Spleen (tissue), 7 donors: Measurements from ENCODE around the gene CALHM4.
A peak's percentile ranks its signal among the peaks of the same experiment; 100 is the strongest.

ENCODE experiments used
- CTCF ChIP-seq, 11 experiments: fragments of 200-600 bp in 7 of 11; fragments of 450-650 bp in 4 of 11; sonication (generic) in 4 of 11; IDR thresholded peaks in 8 of 11; conservative IDR thresholded peaks in 3 of 11; 1 replicate in 7 of 11; 2 replicates in 4 of 11; pipeline versions ENCODE4 v1.4.0 to v1.8.0; 2016 to 2021; ENCODE audit warnings: antibody characterized with exemption in 11 of 11, inconsistent platforms in 4 of 11, mild to moderate bottlenecking in 1 of 11
- POLR2A ChIP-seq, 3 donors: fragments of 450-650 bp; IDR thresholded peaks; one replicate each; pipeline ENCODE4 v1.5.1; 2017; ENCODE audit warnings: antibody characterized with exemption in 3 of 3, mild to moderate bottlenecking in 1 of 3
- POLR2AphosphoS5 ChIP-seq, 3 donors: sonication (generic); formaldehyde crosslinking; IDR thresholded peaks; one replicate each; pipeline ENCODE4 v1.5.1; 2017; ENCODE audit warnings: antibody characterized with exemption in 3 of 3
- donor health status: DM: no; HTN: no; CAD: no; lungs with moderate emphysema.
- donor health status: DM: no; HTN: no; CAD: no.
- donor health status: DM: no; HTN: no; CAD: no.

DNA sequence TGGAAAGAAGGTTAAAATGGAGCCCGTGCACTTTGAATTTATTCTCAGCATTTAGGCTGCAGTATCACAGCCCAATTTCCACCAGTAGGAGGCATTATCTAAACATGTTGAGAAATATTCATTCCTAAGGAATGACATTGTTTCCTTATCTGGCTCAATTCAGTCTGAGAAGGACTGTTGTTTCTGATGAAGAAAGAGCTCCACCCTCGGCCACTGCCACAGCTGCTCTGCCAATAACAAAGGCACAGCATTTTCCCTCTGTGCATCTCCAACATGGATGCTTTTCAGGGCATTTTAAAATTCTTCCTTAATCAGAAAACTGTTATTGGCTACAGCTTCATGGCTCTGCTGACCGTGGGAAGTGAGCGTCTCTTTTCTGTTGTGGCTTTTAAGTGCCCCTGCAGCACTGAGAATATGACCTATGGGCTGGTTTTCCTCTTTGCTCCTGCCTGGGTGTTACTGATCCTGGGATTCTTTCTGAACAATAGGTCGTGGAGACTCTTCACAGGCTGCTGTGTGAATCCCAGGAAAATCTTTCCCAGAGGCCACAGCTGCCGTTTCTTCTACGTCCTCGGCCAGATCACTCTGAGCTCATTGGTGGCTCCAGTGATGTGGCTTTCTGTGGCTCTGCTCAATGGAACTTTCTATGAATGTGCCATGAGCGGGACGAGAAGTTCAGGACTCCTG is 42.0 kb upstream of the CALHM4 start, which contains the start of gene CALHM5:
- TF ChIP-seq CTCF (IDR thresholded peaks at IDR 0.05 in 8 of 11, conservative IDR thresholded peaks at IDR 0.05 in 3 of 11), result peak in 10 of 11 experiments; percentile 18 to 67 (median 54)
- TF ChIP-seq POLR2A (IDR thresholded peaks at IDR 0.05), result no peak
- TF ChIP-seq POLR2AphosphoS5 (IDR thresholded peaks at IDR 0.05), result peak in 1 of 3 donors; percentile 31
